Measurements from ENCODE around the gene ANKS1B. TPM values are rescaled to one million over a fixed set of nuclear protein-coding genes. Genes with fewer than 3 reads are reported as not detected.

Gene ANKS1B
- total and polyA plus RNA-seq, 2 of the 4 experiments (the other 2 are of a cell fraction) = 0.17 to 0.18 TPM

DNA sequence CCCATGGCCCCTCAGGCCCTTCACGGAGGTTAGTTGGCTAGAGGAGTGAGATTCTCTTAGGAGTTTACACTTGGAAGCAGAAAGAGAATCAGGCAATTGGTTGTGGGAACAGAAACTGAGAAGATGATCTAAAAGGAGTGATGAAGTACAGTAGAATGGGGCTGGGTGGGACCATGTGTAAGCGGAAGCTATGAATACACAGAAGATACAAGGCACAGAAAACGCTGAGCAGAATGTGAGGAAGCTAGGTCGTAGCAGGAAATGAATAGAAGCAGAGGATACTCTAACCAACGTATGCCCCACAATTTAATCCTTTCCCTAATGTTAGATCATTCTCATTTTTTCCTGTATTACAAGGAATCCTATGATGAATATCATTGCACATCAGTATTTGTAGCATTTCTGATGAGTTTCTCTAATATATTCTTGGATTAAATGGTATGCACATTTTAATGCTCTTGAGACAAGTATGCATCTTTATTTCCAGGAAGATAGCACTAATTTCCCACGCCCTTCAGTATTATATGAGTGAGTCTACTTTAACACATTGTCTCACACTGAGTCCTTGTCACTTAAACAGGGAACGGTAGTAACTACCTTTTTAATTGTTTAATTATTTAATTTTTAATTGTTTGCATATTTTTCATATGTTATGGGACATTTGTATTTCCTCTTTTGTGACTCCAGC, 1066.4 kb downstream of the ANKS1B start:
- Histone ChIP-seq H3K4me1 (ENCODE audit: control insufficient read depth, insufficient read depth, low read length) (no peaks in the 10 kb centered on the region), H3K9ac (ENCODE audit: low read depth, low read length) (no peak overlapping the region), H3K79me1 (ENCODE audit: low read depth in 1 of 2, low read length in 2 of 2) (no peaks in the 10 kb centered on the region), H4K8ac (ENCODE audit: low read depth in 2 of 2, low read length in 2 of 2) (no peak overlapping the region), H3K9me1 (ENCODE audit: insufficient read depth, low read length) (no peaks in the 10 kb centered on the region), H2AFZ (replicated peaks; ENCODE audit: low read length, poor library complexity) (no peak overlapping the region), H2BK5ac (ENCODE audit: low read depth, low read length, poor library complexity, severe bottlenecking) (no peak overlapping the region), H2AK9ac (replicated peaks; ENCODE audit: low read depth, low read length, poor library complexity) (no peak overlapping the region), H3K4ac (ENCODE audit: low read depth, low read length) (no peak overlapping the region), H2BK20ac (ENCODE audit: low read depth, low read length) (no peak overlapping the region), H3K27me3 (ENCODE audit: control insufficient read depth, insufficient read depth, low read length) (no peaks in the 10 kb centered on the region), H3K23ac (ENCODE audit: low read depth, low read length) (no peak overlapping the region), H2BK15ac (ENCODE audit: low read depth, low read length) (no peak overlapping the region), H4K5ac (ENCODE audit: low read depth, low read length) (no peak overlapping the region), H3K9me3 (ENCODE audit: control insufficient read depth, insufficient read depth, low read length) (no peaks in the 10 kb centered on the region), H3K56ac (ENCODE audit: extremely low read depth, insufficient read depth, low read length) (no peak overlapping the region), H4K91ac (ENCODE audit: insufficient read depth, low read depth, low read length) (no peak overlapping the region), H4K20me1 (ENCODE audit: insufficient read depth, low read length) (no peaks in the 10 kb centered on the region), H3K14ac (replicated peaks; ENCODE audit: low read depth, low read length) (no peak overlapping the region), H3K27ac (ENCODE audit: insufficient read depth, low read length) (no peak overlapping the region), H2BK120ac (ENCODE audit: low read depth, low read length) (no peak overlapping the region), H3K18ac (ENCODE audit: low read depth, low read length) (no peak overlapping the region), H2AK5ac (ENCODE audit: low read depth, low read length) (no peak overlapping the region), H3K36me3 (ENCODE audit: control insufficient read depth, insufficient read depth, low read length) (no peaks in the 10 kb centered on the region), H3K4me2 (ENCODE audit: low read depth, low read length) (no peak overlapping the region), H3K4me3 (ENCODE audit: insufficient read depth, low read depth, low read length) (no peak overlapping the region)
- CTCF ChIA-PET = no interaction called here
- intact Hi-C loops (cut with micrococcal nuclease) (no loop called here), in situ Hi-C loops (cut with MboI; ENCODE audit: low sequenced_read_pairs) (no loop called here), dilution Hi-C loops (cut with HindIII; ENCODE audit: low sequenced_read_pairs, unreplicated experiment) (no loop called here)
- no CpG with 5 or more reads among the region's 7 CpGs for WGBS, 2 experiments (ENCODE audit: extremely low coverage in 2 of 2, insufficient read length in 1 of 2)
- no peak for ATAC-seq (ENCODE audit: low read depth)
- POLR2A ChIA-PET (ENCODE audit: unreplicated experiment) = no interaction called here
- BruUV-seq (replicated peaks) = no TSS peak
- no peak for TF ChIP-seq FOS (IDR thresholded peaks at IDR 0.05; ENCODE audit: low read depth, low read length)
- TF ChIP-seq MAFK (IDR thresholded peaks at IDR 0.05; ENCODE audit: low read depth, low read length) = no peak
- no peak for TF ChIP-seq BHLHE40 (IDR thresholded peaks at IDR 0.05; ENCODE audit: low read depth, low read length)
- no peak for TF ChIP-seq SMC3 (IDR thresholded peaks at IDR 0.05; ENCODE audit: low read depth, low read length)
- TF ChIP-seq POLR2A (IDR thresholded peaks at IDR 0.05; ENCODE audit: low read depth, low read length) = no peak
- no peak for TF ChIP-seq MXI1 (IDR thresholded peaks at IDR 0.05; ENCODE audit: borderline replicate concordance, low read depth, low read length)
- TF ChIP-seq ELK1 (IDR thresholded peaks at IDR 0.05; ENCODE audit: borderline replicate concordance, low read depth, low read length) = no peak
- TF ChIP-seq MAZ (IDR thresholded peaks at IDR 0.05; ENCODE audit: borderline replicate concordance, low read depth, low read length) = no peak
- TF ChIP-seq, protein P1, sequence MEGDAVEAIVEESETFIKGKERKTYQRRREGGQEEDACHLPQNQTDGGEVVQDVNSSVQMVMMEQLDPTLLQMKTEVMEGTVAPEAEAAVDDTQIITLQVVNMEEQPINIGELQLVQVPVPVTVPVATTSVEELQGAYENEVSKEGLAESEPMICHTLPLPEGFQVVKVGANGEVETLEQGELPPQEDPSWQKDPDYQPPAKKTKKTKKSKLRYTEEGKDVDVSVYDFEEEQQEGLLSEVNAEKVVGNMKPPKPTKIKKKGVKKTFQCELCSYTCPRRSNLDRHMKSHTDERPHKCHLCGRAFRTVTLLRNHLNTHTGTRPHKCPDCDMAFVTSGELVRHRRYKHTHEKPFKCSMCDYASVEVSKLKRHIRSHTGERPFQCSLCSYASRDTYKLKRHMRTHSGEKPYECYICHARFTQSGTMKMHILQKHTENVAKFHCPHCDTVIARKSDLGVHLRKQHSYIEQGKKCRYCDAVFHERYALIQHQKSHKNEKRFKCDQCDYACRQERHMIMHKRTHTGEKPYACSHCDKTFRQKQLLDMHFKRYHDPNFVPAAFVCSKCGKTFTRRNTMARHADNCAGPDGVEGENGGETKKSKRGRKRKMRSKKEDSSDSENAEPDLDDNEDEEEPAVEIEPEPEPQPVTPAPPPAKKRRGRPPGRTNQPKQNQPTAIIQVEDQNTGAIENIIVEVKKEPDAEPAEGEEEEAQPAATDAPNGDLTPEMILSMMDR (conservative IDR thresholded peaks at IDR 0.05; ENCODE audit: low read depth, low read length) = no peak
- TF ChIP-seq CEBPB (IDR thresholded peaks at IDR 0.05; ENCODE audit: low read depth, low read length) = no peak
- no peak for TF ChIP-seq CHD1 (IDR thresholded peaks at IDR 0.05; ENCODE audit: low read depth, low read length)
- TF ChIP-seq RFX5 (IDR thresholded peaks at IDR 0.05; ENCODE audit: low read depth, low read length) = no peak
- TF ChIP-seq RCOR1 (IDR thresholded peaks at IDR 0.05; ENCODE audit: insufficient replicate concordance, low read length) = no peak
- no peak for TF ChIP-seq NFE2L2 (IDR thresholded peaks at IDR 0.05; ENCODE audit: low read depth, low read length)
- no peak for DNase-seq

All from IMR-90 (cell line).